Keratinocyte (primary cell): ENCODE measurements around the gene GPR152. TPM values are rescaled to one million over a fixed set of nuclear protein-coding genes. Genes with fewer than 3 reads are reported as not detected.

ENCODE experiments used
- DNase-seq: peaks from one replicate; pipeline ENCODE4 v3.0.0-alpha.2; 2011; ENCODE audit warnings: low read depth, missing footprints, low spot score
- FAIRE-seq: peaks from 2 replicates; lab custom pipeline; 2011; peaks lifted over from hg19 to GRCh38; lab: Jason Lieb, UNC
- H2AFZ ChIP-seq: 2 replicates; pipeline ENCODE4 v1.6.0; 2012; ENCODE audit warnings: low read length, control low read depth, inconsistent platforms; ENCODE audit not compliant: control insufficient read depth
- H3K27ac ChIP-seq: 2 replicates; pipeline ENCODE4 v1.5.1; 2011; ENCODE audit warnings: low read length; ENCODE audit not compliant: control insufficient read depth, insufficient read depth
- H3K27me3 ChIP-seq: 3 replicates; pipeline ENCODE4 v1.6.0; 2011; ENCODE audit warnings: low read length; ENCODE audit not compliant: control insufficient read depth, insufficient read depth; ENCODE audit errors: extremely low read depth
- H3K36me3 ChIP-seq, 2 experiments: 2 replicates in 1 of 2; 3 replicates in 1 of 2; pipeline ENCODE4 v1.5.1; 2011; ENCODE audit warnings: low read length in 2 of 2, mild to moderate bottlenecking in 1 of 2; ENCODE audit not compliant: control insufficient read depth in 2 of 2, insufficient read depth in 2 of 2; ENCODE audit errors: extremely low read depth in 1 of 2
- H3K4me1 ChIP-seq: 3 replicates; pipeline ENCODE4 v1.5.1; 2011; ENCODE audit warnings: low read length; ENCODE audit not compliant: control insufficient read depth, insufficient read depth; ENCODE audit errors: extremely low read depth
- H3K4me2 ChIP-seq: 3 replicates; pipeline ENCODE4 v1.6.0; 2011; ENCODE audit warnings: low read depth, low read length; ENCODE audit not compliant: control insufficient read depth, insufficient read depth; ENCODE audit errors: extremely low read depth
- H3K4me3 ChIP-seq, 3 experiments: fragments of 200-600 bp in 1 of 3; sonication (generic) in 1 of 3; 2 replicates in 2 of 3; 3 replicates in 1 of 3; pipeline ENCODE4 v1.5.1; 2011 to 2016; ENCODE audit warnings: low read length in 3 of 3, mild to moderate bottlenecking in 3 of 3, control low read depth in 2 of 3, inconsistent platforms in 1 of 3, low read depth in 1 of 3, mixed read lengths in 1 of 3, mixed run types in 1 of 3, moderate library complexity in 1 of 3; ENCODE audit not compliant: control insufficient read depth in 2 of 3, insufficient read depth in 2 of 3; ENCODE audit errors: extremely low read depth in 1 of 3
- H3K79me2 ChIP-seq: 2 replicates; pipeline ENCODE4 v1.6.0; 2012; ENCODE audit warnings: low read length; ENCODE audit not compliant: control insufficient read depth, insufficient read depth
- H3K9ac ChIP-seq: 3 replicates; pipeline ENCODE4 v1.6.0; 2011; ENCODE audit warnings: low read length; ENCODE audit not compliant: control insufficient read depth, insufficient read depth; ENCODE audit errors: extremely low read depth
- H3K9me1 ChIP-seq: 3 replicates; pipeline ENCODE4 v1.6.0; 2011; ENCODE audit warnings: low read length; ENCODE audit not compliant: control insufficient read depth, insufficient read depth; ENCODE audit errors: extremely low read depth
- H3K9me3 ChIP-seq: 2 replicates; pipeline ENCODE4 v1.5.1; 2012; ENCODE audit warnings: low read depth, low read length; ENCODE audit not compliant: control insufficient read depth
- H4K20me1 ChIP-seq: 3 replicates; pipeline ENCODE4 v1.6.0; 2011; ENCODE audit warnings: low read length; ENCODE audit not compliant: control insufficient read depth, insufficient read depth; ENCODE audit errors: extremely low read depth
- EZH2 ChIP-seq: IDR thresholded peaks from one replicate; pipeline ENCODE4 v1.6.1; 2012; ENCODE audit warnings: inconsistent platforms, mild to moderate bottlenecking, low read length, moderate library complexity
- dilution Hi-C: fragments of 300-500 bp; cut with MboI; formaldehyde crosslinking; loops from one replicate; pipeline ENCODE4 v1.7.0; 2020; ENCODE audit warnings: low sequenced_read_pairs; ENCODE audit not compliant: extremely low pct_ligation_motif_present
- polyA plus RNA-seq, 5 experiments: library from polyadenylated mRNA; depleted of rRNA in 3 of 5; stranded (reverse) in 3 of 5; stranded (forward) in 1 of 5; unstranded in 1 of 5; fragments of >200 nt; gene quantifications; 1 replicate in 1 of 5; 2 replicates in 3 of 5; 3 replicates in 1 of 5; pipeline versions ENCODE4 v1.2.1 to v1.2.3, GENCODE V29; 2011 to 2012; ENCODE audit warnings: missing spikeins in 2 of 5, low read depth in 1 of 5, low replicate concordance in 1 of 5
- TF ChIP-seq, protein P1 (sequence below), 3 experiments: IDR thresholded peaks in 1 of 3; conservative IDR thresholded peaks in 1 of 3; optimal IDR thresholded peaks in 1 of 3; 2 replicates in 2 of 3; 3 replicates in 1 of 3; pipeline versions ENCODE3 to v1.5.1; 2011; ENCODE audit warnings: low read length in 3 of 3, mild to moderate bottlenecking in 3 of 3, moderate library complexity in 2 of 3, control low read depth in 1 of 3, inconsistent platforms in 1 of 3; ENCODE audit not compliant: insufficient read depth in 2 of 3; ENCODE audit errors: extremely low read depth in 1 of 3

GPR152 gene
- polyA plus RNA-seq, 1 donor (not counting 4 experiments of a cell fraction or from before 2014, with no cell fraction given), result not detected

DNA sequence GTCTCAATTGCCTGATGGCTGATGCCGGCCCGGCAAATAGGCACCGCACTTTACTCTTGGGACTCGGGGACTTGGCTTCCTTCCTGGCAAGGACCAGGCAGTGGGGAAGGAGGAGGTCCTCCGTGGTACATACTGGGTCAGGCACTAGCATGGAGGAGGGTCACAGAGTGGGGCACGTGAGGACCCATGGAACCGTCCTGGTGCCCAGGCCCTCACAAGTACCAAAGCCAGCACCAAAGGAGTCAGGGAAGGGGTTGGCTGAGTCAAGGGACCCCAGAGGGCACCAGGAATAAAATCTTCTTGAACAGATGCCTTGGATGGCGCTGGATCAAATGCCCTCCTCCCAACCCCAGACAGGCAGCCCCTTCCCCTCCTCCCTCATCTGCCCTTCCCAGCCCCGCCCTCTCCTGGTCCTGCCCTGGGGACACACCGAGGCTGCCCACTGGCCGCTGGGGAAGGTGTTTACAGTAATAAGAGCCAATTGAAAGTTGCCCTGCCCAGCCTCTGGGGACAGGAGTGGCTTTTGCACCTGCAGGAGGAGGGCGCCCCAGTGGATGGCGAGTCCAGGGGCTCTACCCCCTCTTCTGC is 42.7 kb downstream of the GPR152 start:
- dilution Hi-C loops, result no loop called here
- H3K4me1 ChIP-seq, result no peaks in the 10 kb centered on the region
- H3K27ac ChIP-seq, result no peak overlapping the region
- TF ChIP-seq, protein P1, sequence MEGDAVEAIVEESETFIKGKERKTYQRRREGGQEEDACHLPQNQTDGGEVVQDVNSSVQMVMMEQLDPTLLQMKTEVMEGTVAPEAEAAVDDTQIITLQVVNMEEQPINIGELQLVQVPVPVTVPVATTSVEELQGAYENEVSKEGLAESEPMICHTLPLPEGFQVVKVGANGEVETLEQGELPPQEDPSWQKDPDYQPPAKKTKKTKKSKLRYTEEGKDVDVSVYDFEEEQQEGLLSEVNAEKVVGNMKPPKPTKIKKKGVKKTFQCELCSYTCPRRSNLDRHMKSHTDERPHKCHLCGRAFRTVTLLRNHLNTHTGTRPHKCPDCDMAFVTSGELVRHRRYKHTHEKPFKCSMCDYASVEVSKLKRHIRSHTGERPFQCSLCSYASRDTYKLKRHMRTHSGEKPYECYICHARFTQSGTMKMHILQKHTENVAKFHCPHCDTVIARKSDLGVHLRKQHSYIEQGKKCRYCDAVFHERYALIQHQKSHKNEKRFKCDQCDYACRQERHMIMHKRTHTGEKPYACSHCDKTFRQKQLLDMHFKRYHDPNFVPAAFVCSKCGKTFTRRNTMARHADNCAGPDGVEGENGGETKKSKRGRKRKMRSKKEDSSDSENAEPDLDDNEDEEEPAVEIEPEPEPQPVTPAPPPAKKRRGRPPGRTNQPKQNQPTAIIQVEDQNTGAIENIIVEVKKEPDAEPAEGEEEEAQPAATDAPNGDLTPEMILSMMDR (optimal IDR thresholded peaks at IDR 0.05 in 1 of 3, IDR thresholded peaks at IDR 0.05 in 1 of 3, conservative IDR thresholded peaks at IDR 0.05 in 1 of 3; ENCODE audit: extremely low read depth in 1 of 3, insufficient read depth in 2 of 3, low read length in 3 of 3), result no peak
- TF ChIP-seq EZH2, result no peak
- H3K27me3 ChIP-seq, result peaks cover 9% of the 10 kb centered on the region
- H3K9me3 ChIP-seq, result no peaks in the 10 kb centered on the region
- H3K4me3 ChIP-seq, result no peak overlapping the region
- H3K79me2 ChIP-seq, result no peaks in the 10 kb centered on the region
- DNase-seq (no peak), FAIRE-seq (no peak)
- H4K20me1 ChIP-seq, result no peaks in the 10 kb centered on the region
- H3K4me2 ChIP-seq, result no peak overlapping the region
- no peaks in the 10 kb centered on the region for H3K9me1 ChIP-seq
- no peak overlapping the region for H2AFZ ChIP-seq
- no peak overlapping the region for H3K9ac ChIP-seq
- H3K36me3 ChIP-seq, result no peaks in the 10 kb centered on the region

DNA sequence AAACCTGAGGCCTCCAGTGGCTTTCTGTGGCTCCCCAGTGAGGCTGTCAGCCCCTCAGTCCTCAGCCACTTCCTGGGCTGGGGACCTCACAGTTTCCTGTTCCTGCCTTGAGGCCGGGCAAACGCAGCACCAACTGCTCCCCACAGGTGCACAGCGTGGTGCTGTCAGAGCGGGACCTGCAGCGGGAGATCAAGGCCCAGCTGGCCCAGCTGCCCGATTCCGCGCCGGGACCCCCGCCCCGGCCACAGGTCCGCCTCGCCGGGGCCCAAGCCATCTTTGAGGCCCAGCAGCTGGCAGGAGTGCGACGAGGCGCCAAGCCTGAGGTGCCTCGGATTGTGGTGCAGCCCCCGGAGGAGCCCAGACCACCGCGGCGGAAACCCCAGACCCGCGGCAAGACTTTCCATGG is 43.3 kb downstream of the GPR152 start:
- H3K79me2 ChIP-seq, result no peaks in the 10 kb centered on the region
- no peaks in the 10 kb centered on the region for H4K20me1 ChIP-seq
- no peaks in the 10 kb centered on the region for H3K36me3 ChIP-seq
- TF ChIP-seq, protein P1 (optimal IDR thresholded peaks at IDR 0.05 in 1 of 3, IDR thresholded peaks at IDR 0.05 in 1 of 3, conservative IDR thresholded peaks at IDR 0.05 in 1 of 3; ENCODE audit: extremely low read depth in 1 of 3, insufficient read depth in 2 of 3, low read length in 3 of 3), result no peak
- TF ChIP-seq EZH2, result no peak
- peaks cover 6% of the 10 kb centered on the region for H3K27me3 ChIP-seq
- DNase-seq, result no peak
- no peak overlapping the region for H3K4me3 ChIP-seq
- FAIRE-seq, result no peak
- no peaks in the 10 kb centered on the region for H3K9me3 ChIP-seq
- no peaks in the 10 kb centered on the region for H3K9me1 ChIP-seq
- H2AFZ ChIP-seq, result no peak overlapping the region
- no peak overlapping the region for H3K4me2 ChIP-seq
- no peaks in the 10 kb centered on the region for H3K4me1 ChIP-seq
- H3K27ac ChIP-seq, result no peak overlapping the region
- dilution Hi-C loops, result no loop called here
- no peak overlapping the region for H3K9ac ChIP-seq
